ENCODE results near the gene ELAVL3.
A peak's percentile ranks its signal among the peaks of the same experiment; 100 is the strongest.

The ELAVL3 gene

GRCh38 chr19:11480715-11481533 lies at the start of gene ELAVL3:
ELAVL3 (minus strand) TSS chr19:11481046; CDS start chr19:11480608, 438 bp downstream.
- no peak for FAIRE-seq

- no peak for FAIRE-seq
These were observed 49.6 kb upstream of the ELAVL3 start for GRCh38 chr19:11530432-11530831.

GRCh38 chr19:11528551-11529341 lies 47.9 kb upstream of the ELAVL3 start, which contains the start of gene ECSIT:
ECSIT (minus strand) TSS chr19:11529134; CDS start chr19:11519170, 9,964 bp downstream.
- FAIRE-seq = peak; percentile 98

DNA sequence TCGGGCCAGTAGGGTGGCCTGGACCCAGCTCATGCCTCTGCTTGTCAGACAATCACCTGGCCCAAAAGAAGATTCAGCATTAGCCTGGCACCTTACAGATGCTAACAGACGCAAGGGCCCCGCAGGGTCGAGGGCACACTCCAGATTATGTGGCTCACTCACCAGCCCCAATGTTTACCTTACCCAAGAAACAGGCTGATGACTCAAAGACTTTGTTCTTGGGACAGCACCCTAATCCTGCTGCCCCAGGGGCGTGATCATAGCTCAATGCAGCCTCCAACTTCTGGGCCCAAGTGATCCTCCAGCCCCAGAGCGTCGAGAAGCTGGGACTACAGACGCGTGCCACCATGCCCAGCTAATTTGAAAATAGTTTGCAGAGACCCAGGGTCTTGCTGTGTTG lies 38.3 kb upstream of the ELAVL3 start:
- FAIRE-seq = no peak

DNA sequence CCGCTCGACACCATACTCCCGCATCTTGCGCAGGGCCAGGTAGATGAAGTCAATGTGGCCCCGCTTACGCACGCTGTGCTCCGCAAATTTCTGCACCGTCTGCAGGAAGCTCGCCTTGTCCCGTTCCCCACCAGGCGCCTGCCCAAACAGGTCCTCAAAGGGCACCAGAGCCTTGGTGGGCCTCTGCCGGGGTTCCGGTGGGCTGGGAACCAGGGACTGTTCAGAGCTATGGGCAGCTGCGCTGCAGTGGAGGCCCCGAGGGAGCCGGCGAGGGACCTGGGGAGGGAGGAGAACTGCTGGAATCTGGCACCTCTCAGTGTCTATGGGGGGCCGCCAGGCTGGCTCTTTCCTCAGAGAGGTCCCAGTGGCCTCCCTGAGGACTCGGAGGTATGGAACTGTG lies 33.1 kb upstream of the ELAVL3 start:
- FAIRE-seq = no peak

GRCh38 chr19:11510444-11510843 lies 29.6 kb upstream of the ELAVL3 start:
- no peak for FAIRE-seq

DNA sequence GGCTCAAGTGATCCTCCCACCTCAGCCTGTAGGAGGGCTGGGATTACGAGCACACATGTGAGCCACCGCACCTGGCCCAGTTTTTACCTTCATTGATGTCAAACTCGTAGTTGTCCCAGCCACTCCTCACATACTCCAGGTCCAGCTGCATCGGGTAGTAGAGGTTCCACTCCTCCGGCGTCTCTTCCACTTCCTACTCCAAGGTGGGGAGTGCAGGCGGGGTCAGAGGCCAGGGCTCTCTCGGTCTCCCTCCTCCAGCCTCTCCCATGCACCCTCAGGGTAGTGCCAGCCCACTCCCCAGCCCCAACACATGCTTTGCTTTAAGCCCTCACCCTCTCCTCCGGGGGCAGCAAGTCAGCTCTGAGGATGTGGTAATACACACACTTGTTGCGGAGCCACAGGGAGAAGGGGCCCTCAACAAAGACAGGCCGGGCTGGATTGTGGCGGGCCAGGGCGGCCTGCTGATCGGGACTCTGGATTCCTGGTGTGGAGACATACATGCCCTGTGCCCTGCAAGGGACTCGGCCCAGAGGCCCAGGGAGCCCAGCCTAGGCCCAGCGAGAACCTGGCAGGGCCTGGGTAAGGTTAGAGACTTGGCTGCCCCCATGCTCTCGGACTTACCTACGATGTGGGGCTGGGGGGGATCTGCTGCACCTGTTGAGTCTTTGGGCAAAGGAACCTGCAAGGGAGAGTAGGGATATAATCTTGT lies 26.7 kb upstream of the ELAVL3 start:
- no peak for FAIRE-seq

GRCh38 chr19:11506967-11507366 lies 26.1 kb upstream of the ELAVL3 start:
- no peak for FAIRE-seq

GRCh38 chr19:11506101-11506555 lies 25.3 kb upstream of the ELAVL3 start:
- no peak for FAIRE-seq

DNA sequence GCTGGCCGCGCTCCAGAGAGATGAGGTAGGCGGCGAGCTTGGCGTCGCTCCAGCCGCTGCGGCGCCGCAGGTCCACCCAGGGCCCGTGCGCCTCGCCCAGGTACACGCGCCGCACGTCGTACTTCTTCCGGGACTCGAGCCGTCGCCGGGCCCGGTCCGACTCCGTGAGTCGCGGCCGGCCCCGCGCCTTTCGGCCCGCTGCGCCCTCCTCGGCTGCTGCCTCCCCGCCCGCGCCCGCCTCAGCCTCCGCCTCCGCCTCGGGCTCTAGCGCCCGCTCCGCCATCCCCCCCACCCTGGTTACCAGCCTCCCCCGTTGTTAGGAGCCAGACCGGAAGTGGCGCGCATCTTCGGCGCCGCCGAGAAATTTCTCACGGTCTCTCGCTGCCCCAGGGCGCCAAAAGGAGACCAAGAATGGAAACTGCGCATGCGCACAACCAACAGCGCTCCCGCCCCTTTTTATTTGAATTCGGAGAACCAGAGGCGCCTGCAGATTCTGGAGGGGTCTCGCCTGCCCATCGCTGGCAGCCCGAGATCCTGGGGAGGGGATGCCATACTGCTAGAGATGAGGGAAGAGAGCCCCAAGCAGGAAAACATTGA lies 24.8 kb upstream of the ELAVL3 start, which contains the start of gene ZNF653:
TSS of gene ZNF653 (minus strand) at position 336 of the 597 bp plus-strand sequence. CDS start at position 283, 53 bp downstream.
- FAIRE-seq = peak; percentile 74

GRCh38 chr19:11505032-11505503 lies 24.2 kb upstream of the ELAVL3 start:
- FAIRE-seq = peak; percentile 91

DNA sequence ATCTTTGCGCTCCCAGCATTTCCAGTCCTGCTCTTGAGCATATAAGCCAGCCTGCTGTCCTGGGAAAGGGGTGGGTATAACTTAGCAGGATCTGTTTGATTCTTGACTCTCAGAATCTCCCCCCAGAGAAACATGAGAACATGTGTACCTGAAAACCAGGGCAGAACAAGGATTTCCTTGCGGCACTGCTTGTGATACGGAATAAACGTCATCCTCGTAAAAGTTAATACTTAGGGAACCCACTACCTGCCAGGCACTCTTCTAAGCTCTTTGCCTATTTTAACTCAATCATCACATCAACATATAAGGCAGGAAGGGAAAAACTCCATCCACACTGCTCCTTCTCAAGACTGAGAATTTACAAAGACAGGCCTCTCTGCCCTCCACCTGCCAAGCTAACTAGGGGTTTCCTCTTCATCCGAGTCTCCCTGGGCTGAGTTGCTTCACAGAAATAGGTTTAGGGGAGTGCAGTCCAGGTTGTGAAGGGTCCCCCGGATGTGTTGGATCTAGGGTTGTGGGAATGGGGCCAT lies 23.7 kb upstream of the ELAVL3 start:
- no peak for FAIRE-seq

DNA sequence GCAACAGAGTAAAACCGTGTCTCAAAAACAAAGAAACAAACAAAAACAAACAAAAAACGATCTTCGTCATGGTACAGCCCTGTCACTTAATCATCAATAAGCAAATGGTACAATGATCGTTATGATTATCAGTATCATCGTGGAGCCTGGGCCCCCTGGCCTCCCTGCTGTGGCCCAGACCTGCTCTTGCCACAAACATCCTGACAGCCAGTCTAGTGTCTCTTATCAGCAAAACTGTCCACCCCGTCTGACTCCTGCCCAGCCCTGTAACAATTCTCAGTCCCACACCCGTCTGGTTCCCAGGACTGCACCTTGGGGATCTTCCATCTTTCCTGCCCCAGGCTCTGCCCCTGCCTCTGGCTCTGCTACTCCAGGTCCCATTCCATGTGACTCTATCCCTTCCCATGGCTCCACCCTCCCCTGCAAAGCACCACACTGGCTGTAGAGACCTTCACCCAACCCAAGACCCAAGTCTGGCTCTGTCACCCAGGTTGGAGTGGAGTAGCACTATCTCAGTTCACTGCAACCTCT lies 19.1 kb upstream of the ELAVL3 start:
- no peak for FAIRE-seq

- FAIRE-seq = no peak
These were observed 18.4 kb upstream of the ELAVL3 start for GRCh38 chr19:11499220-11499726.

GRCh38 chr19:11496391-11497163 lies 15.7 kb upstream of the ELAVL3 start:
- FAIRE-seq = peak; percentile 35

- FAIRE-seq = no peak
These were observed 15.0 kb upstream of the ELAVL3 start for GRCh38 chr19:11495885-11496284.

- no peak for FAIRE-seq
These were observed 14.6 kb upstream of the ELAVL3 start for GRCh38 chr19:11495481-11495880.

- FAIRE-seq = no peak
These were observed 13.9 kb upstream of the ELAVL3 start for GRCh38 chr19:11494634-11495285.

- FAIRE-seq = no peak
These were observed 8.5 kb upstream of the ELAVL3 start for GRCh38 chr19:11489378-11489777.

Data from A204.1 (cell line).